Mesodermal cell (in vitro differentiated cells): Measurements from ENCODE around the gene KASH5.

Experiments
- H3K27ac ChIP-seq: 2 replicates; pipeline ENCODE4 v1.7.0; 2013; ENCODE audit warnings: mild to moderate bottlenecking, low read depth, low read length, moderate library complexity; ENCODE audit not compliant: severe bottlenecking
- H3K36me3 ChIP-seq: 2 replicates; pipeline ENCODE4 v1.7.1; 2013; ENCODE audit warnings: mild to moderate bottlenecking, low read length, moderate library complexity; ENCODE audit not compliant: control insufficient read depth, insufficient read depth
- H3K4me1 ChIP-seq: one replicate; pipeline ENCODE4 v1.7.1; 2013; ENCODE audit warnings: mild to moderate bottlenecking, low read length; ENCODE audit not compliant: insufficient read depth, control insufficient read depth, poor library complexity, severe bottlenecking
- H3K4me3 ChIP-seq: 2 replicates; pipeline ENCODE4 v1.7.0; 2013; ENCODE audit warnings: low read length, control low read depth, mild to moderate bottlenecking; ENCODE audit not compliant: insufficient read depth, poor library complexity, severe bottlenecking; ENCODE audit errors: extremely low read depth
- H3K9me3 ChIP-seq: 2 replicates; pipeline ENCODE4 v1.7.1; 2013; ENCODE audit warnings: mild to moderate bottlenecking, low read length, moderate library complexity; ENCODE audit not compliant: control insufficient read depth
- WGBS, 2 experiments: methylation state at CpG; one replicate each; pipeline ENCODE4 v1.1.5; 2013; ENCODE audit warnings: missing lambda C conversion rate in 2 of 2; ENCODE audit not compliant: insufficient coverage in 2 of 2; 5-methylcytosine and 5-hydroxymethylcytosine counted together

KASH5 gene

DNA sequence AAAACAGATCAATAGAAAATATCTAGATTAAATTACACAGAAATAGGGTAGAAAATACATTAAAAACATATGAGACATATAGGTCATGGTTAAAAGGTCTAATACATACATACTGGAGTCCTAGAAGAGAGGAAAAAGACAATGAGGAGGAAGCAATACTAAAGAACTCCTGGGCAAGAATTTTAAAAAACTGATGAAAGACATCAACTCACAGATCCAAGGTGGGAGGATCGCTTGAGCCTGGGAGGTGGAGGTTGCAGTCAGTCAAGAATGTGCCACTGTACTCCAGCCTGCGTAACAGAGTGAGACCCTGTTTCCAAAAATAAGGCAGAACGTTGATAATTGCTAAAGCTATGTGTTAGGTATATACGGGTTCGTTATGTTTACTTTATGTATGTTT is 5.4 kb upstream of the KASH5 start:
- whole genome bisulfite sequencing, 2 experiments, result 91 to 100% methylated on average over 2 to 3 of the region's 5 CpGs
- Histone ChIP-seq H3K4me3 (no peak overlapping the region), H3K4me1 (no peaks in the 10 kb centered on the region), H3K27ac (no peak overlapping the region), H3K9me3 (peaks cover 8% of the 10 kb centered on the region), H3K36me3 (no peaks in the 10 kb centered on the region)

DNA sequence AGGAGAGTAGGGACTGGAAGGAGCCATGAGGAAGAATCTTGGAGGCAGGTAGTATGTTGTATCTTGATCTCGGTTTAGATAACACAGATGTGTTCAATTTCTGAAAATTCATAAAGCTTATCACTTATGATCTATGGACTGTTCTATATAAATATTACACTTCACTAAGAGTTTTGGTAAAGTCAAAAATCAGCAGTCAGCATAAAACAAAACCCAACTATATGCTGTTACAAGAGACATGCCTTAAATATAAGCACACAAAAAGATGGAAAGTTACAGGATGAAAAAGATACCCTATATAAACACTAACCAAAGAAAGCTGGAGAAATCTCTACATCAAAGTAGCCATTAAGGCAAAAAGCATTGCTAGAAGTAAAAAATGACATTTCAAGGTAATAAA is 4.5 kb upstream of the KASH5 start:
- Histone ChIP-seq H3K9me3 (peaks cover 8% of the 10 kb centered on the region), H3K4me1 (no peaks in the 10 kb centered on the region), H3K36me3 (no peaks in the 10 kb centered on the region), H3K4me3 (no peak overlapping the region), H3K27ac (no peak overlapping the region)
- WGBS, 2 experiments, result no CpG with 5 or more reads among the region's 1 CpG

DNA sequence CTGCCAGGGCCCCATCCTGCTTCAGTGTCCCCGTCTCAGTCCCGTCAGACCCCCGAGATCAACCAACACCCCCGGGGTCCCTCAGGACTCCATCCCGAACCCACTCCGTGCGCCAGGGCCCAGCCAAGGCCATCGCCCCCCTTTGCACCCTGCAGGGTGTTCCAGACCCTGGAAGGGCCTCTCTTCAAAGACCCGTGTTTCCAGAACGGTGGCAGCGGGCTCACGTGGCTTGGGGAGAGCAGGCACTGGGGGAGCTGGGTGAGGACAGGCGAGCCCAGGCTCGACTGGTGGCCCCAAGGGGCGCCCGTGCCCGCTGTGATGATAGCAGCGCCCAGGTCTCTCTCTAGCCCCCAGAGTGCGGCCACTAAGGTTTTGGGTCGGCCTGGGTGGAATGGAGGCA is 1.4 kb downstream of the KASH5 start:
- Histone ChIP-seq H3K4me1 (no peaks in the 10 kb centered on the region), H3K9me3 (no peaks in the 10 kb centered on the region), H3K4me3 (no peak overlapping the region), H3K27ac (no peak overlapping the region), H3K36me3 (no peaks in the 10 kb centered on the region)
- 89 to 93% methylated on average over 15 to 20 of the region's 20 CpGs for WGBS, 2 experiments

DNA sequence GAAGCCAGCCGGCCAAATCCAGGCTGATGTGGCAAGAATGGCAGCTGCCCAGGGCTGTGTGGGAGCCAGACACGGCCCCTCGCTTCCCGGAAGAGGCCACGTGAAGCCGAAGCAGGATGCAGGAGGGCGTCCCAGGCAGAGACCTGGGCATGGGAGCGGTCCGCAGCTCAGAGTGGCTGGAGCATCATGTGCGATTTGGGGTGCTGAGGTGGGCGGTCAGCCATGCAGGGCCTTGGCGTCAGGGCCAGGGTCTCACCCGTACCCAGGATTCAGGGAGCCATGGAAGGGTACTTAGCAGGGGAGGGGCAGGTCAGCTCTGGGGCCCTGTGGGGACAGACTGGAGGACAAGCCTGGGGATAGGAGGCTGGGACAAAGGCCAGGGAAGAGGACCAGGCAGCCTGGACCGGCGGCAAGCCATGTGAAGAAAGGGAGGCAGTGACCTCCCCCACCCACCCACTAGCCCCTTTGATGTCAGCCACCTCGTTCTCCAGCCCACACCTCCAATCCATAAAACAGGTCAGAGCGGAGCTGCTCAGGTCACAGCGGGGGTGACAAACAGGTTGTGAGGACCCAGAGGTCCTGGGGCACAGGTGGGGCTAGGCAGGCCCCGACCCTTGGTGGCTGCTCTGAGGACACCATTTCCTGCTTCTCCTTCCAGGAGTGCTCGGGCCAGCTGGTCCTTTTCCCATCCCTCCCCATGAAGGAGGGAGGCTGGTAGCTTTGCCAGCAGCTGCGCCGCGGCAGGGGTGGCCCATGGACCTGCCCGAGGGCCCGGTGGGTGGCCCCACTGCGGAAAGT is 2.3 kb downstream of the KASH5 start:
- Histone ChIP-seq H3K36me3 (no peaks in the 10 kb centered on the region), H3K9me3 (no peaks in the 10 kb centered on the region), H3K4me1 (no peaks in the 10 kb centered on the region), H3K4me3 (no peak overlapping the region), H3K27ac (no peak overlapping the region)
- WGBS, 2 experiments, result 78 to 81% methylated on average over 13 to 23 of the region's 26 CpGs

DNA sequence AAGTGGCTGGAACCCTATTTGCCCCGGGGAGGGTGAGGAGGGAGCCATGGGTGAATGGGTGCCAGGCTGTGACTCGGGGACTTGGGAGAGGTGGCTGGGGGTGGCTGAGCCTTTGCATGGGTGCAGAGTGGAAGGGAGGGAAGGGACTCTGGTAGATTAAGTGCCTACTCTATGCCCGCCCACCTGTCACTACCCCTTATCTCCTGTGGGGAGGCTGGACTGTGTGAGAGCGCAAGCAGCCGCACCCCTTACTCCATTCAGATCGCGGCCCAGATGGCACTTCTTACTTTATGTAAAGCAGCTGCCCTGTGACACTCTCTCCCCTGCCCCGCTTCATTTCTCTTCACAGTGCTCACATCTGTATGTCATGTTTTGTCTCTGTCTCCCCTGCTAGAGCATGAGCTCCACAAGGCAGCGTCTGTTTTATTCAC is 2.9 kb downstream of the KASH5 start:
- H3K27ac ChIP-seq, result no peak overlapping the region
- no peaks in the 10 kb centered on the region for H3K36me3 ChIP-seq
- H3K4me1 ChIP-seq, result no peaks in the 10 kb centered on the region
- no peaks in the 10 kb centered on the region for H3K9me3 ChIP-seq
- H3K4me3 ChIP-seq, result no peak overlapping the region
- 71 to 91% methylated on average over 6 of the region's 9 CpGs for WGBS, 2 experiments

DNA sequence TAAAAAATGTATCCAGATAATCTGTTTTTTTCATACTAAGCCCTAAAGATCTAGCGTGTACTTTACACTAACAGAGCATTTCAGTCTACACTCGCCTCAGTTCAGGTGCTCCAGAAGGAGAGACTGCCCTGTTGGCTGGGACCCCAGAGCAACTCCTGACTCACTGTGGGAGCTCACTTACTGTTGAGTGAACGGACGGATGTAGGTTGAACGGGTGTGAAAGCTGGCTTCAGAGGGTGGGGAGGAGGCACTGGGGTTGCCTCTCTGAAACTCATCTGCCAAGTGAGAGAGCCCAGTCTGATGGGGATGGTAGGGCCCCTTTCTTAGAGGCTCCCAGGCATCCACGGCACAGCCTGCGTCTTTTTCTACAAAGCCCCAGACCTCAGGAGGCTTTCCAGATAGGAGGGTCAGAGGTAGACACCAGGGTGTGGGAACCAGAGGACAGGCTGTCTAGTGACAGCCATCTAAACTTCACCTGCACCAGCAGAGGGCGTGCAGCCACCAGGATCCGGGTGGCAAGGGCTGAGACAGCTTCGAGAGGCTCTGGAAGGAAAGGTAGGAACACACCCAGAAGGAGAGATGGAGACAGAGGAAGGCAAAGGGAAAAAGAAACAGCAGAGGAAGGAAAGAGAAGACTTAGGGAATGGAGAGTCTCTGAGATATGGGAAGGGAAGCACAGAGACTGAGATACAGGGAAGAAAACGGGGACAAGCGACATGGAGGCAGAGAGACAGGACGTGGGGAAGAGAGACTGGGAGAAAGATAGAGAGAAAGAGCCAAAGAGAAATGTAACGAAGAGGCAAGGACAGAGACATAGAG is 3.7 kb downstream of the KASH5 start:
- H3K9me3 ChIP-seq, result no peaks in the 10 kb centered on the region
- H3K27ac ChIP-seq, result no peak overlapping the region
- WGBS, 2 experiments, result 46 to 52% methylated on average over 11 to 12 of the region's 14 CpGs
- no peaks in the 10 kb centered on the region for H3K36me3 ChIP-seq
- H3K4me1 ChIP-seq, result no peaks in the 10 kb centered on the region
- no peak overlapping the region for H3K4me3 ChIP-seq

DNA sequence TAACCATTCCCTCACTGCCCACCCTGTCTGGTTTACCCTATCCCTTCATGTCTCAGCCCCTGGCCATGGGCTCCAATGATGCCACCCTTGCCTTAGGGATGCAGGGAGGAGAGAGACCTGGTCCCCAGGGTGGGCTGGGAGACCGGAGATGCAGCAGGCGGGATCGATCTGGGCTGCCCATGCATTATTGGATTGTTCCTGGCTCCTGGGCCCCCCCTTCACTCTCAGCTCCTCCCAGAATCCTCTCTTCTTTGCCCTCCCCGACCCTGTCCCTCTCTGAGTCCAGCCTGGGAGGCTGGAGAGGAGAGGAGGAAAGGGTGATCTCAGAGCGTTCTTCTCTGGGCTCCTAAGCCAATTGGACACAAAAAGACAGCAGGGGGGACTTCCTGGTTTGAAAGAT is 5.8 kb downstream of the KASH5 start:
- WGBS, 2 experiments, result 80 to 88% methylated on average over 3 of the region's 5 CpGs
- no peaks in the 10 kb centered on the region for H3K4me1 ChIP-seq
- no peak overlapping the region for H3K4me3 ChIP-seq
- no peak overlapping the region for H3K27ac ChIP-seq
- H3K9me3 ChIP-seq, result no peaks in the 10 kb centered on the region
- no peaks in the 10 kb centered on the region for H3K36me3 ChIP-seq

DNA sequence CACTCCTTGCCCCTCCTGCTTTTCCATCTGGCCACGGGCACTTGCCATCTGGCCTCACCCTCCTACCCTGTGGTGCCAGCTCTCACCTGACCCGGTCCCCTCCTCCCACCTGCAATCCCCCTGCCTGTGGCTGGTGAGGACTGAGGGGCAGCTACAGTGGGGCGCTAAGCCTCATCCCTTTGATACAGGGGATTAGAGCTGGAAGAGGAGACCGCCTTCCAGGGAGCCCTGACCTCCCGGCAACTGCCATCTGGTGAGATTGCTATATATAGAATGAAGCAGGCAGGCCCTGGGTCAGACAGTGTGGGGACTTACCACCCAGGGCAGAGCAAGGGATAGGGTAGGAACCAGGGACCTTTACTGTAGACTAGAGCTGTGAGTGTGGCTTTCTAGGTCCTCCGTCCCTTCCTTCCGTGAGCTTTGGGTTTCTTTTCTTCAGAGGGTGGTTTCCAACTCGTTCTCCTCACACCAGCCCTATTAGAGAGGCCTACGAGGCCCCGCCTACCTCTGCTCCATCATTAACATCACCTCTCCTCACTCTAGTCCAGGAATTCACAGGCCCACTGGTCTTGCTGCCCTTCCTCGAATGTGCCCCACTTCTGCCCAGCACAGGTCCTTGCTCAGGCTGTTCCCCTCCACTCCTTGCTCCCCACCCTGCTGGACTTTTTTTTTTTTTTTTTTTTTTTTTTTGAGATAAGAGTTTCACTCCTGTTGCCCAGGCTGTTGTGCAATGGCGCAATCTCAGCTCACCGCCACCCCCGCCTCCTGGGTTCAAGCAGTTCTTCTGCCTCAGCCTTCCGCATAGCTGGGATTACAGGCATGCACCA is 7.7 kb downstream of the KASH5 start:
- no peaks in the 10 kb centered on the region for H3K9me3 ChIP-seq
- H3K27ac ChIP-seq, result no peak overlapping the region
- no peaks in the 10 kb centered on the region for H3K36me3 ChIP-seq
- no peaks in the 10 kb centered on the region for H3K4me1 ChIP-seq
- 80% methylated on average over 8 to 14 of the region's 15 CpGs for WGBS, 2 experiments
- H3K4me3 ChIP-seq, result no peak overlapping the region

DNA sequence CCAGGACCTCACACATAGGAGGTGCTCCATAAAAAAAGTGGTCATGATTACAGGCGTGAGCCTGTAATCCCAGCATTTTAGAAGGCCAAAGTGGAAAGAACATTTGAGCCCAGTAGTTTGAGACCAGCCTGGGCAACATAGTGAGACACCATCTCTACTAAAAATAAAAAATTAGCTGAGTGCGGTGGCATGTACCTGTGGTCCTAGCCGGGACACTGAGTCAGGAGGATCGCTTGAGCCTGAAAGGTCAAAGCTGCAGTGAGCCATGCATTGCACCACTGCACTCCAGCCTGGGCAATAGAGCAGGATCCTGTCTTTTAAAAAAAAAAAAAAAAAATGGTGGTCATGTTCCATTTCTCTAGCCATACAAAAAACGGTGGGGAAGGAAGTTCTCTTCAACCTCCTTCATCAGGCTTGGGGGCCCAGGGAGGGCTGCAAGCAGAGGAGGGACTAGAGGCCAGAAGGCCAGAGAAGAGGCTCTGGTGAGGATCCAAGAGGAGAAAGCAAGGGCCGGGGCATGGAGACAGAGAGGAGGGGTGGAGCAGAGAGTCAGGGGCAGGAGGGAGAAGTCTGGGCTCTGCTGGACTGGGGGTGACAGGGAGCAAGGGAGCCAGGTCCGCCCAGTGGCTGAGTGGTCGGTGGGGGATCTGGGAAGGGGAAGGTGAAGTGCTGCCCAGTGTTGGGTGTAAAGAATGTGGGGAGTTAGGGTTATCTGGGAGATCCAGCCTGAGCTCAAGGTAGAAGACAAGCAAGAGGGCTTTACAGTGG is 8.9 kb downstream of the KASH5 start:
- 96% methylated on average over 6 to 7 of the region's 8 CpGs for WGBS, 2 experiments
- H3K36me3 ChIP-seq, result no peaks in the 10 kb centered on the region
- H3K27ac ChIP-seq, result no peak overlapping the region
- no peaks in the 10 kb centered on the region for H3K4me1 ChIP-seq
- no peaks in the 10 kb centered on the region for H3K9me3 ChIP-seq
- no peak overlapping the region for H3K4me3 ChIP-seq

DNA sequence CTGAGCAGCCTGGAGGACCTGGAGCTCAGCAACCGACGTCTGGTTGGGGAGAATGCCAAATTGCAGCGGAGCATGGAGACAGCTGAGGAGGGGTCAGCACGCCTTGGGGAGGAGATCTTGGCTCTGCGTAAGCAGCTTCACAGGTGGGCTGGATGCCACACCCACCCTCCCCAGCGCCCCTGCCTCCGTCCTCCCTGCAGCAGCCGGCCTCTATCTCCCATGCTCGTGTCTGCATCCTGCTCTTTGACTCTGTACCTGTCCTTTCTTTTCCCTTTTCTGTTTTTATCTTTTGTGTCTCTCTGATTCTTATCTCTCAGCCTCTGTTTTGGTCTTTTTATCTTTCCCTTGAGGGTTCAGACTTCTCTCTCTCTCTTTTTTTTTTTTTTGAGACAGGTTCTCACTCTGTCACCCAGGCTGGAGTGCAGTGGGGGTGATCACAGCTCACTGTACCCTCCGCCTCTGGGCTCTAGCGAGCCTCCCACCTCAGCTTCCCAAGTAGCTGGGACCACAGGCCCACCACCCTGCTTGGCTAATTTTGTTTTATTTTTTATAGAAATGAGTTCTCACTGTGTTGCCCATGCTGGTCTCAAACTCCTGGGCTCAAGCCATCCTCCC is 10.1 kb downstream of the KASH5 start:
- Histone ChIP-seq H3K36me3 (no peaks in the 10 kb centered on the region), H3K27ac (no peak overlapping the region), H3K4me1 (no peaks in the 10 kb centered on the region), H3K4me3 (no peak overlapping the region), H3K9me3 (no peaks in the 10 kb centered on the region)
- WGBS, 2 experiments, result 66 to 82% methylated on average over 4 to 9 of the region's 11 CpGs
